Measurements from ENCODE around the gene CACHD1.

- TF ChIP-seq CTCF (IDR thresholded peaks at IDR 0.05) (no peak), POLR2A (IDR thresholded peaks at IDR 0.05) (no peak)
Measured at GRCh38 chr1:64474133-64474532, 4.2 kb downstream of the CACHD1 start.
